NB4 (cell line): Measurements from ENCODE around the gene DSE.

Experiments
- CTCF ChIP-seq: IDR thresholded peaks from one replicate; pipeline ENCODE4 v1.5.1; 2012; ENCODE audit warnings: low read depth, low read length
- MYC ChIP-seq: IDR thresholded peaks from 2 replicates; pipeline ENCODE4 v1.6.1; 2011; ENCODE audit warnings: low read depth, low read length

- TF ChIP-seq CTCF (no peak), MYC (no peak)
Observed at GRCh38 chr6:116396441-116396840, 25.7 kb downstream of the DSE start.
